Upper lobe of right lung (tissue), 1 donor: Measurements from ENCODE around the gene ADGRL3. TPM values are rescaled to one million over a fixed set of nuclear protein-coding genes. Genes with fewer than 3 reads are reported as not detected.

Source experiments
- ATAC-seq: fragments of 200-7000 bp; cut with Tn5 transposase; one replicate; pipeline ENCODE4 v1.9.1; 2020; ENCODE audit warnings: mild to moderate bottlenecking, moderate library complexity
- DNase-seq: peaks from one replicate; pipeline ENCODE4 v3.0.0-alpha.2; 2020
- H3K27ac ChIP-seq: fragments of 200-600 bp; one replicate; pipeline ENCODE4 v1.8.0; 2022
- H3K27me3 ChIP-seq: fragments of 200-600 bp; one replicate; pipeline ENCODE4 v1.8.0; 2022; ENCODE audit warnings: mild to moderate bottlenecking
- H3K36me3 ChIP-seq: fragments of 200-600 bp; one replicate; pipeline ENCODE4 v1.8.0; 2022
- H3K4me1 ChIP-seq: fragments of 200-600 bp; one replicate; pipeline ENCODE4 v1.8.0; 2022
- H3K4me3 ChIP-seq: fragments of 200-600 bp; one replicate; pipeline ENCODE4 v1.8.0; 2022; ENCODE audit warnings: mild to moderate bottlenecking
- H3K9me3 ChIP-seq: fragments of 200-600 bp; one replicate; pipeline ENCODE4 v1.8.0; 2022
- intact Hi-C: fragments of 100-400 bp; cut with DNase I; formaldehyde crosslinking; loops from one replicate; pipeline ENCODE4 v1.11.0; 2022
- total RNA-seq: library from RNA; stranded (reverse); fragmentation: NEBNext Ultra II Directional; extraction: Animal tissue kit (Norgen Biotek cat#: 25700); gene quantifications from one replicate; pipeline ENCODE4 v1.2.1, GENCODE V29; 2021
- TF ChIP-seq, protein P1 (sequence below): fragments of 200-600 bp; IDR thresholded peaks from one replicate; pipeline ENCODE4 v1.8.0; 2022; ENCODE audit warnings: antibody characterized with exemption
- donor health status: DM: no; HTN: yes; CAD: no; lungs with severe emphysema.

Gene ADGRL3
- total RNA-seq, 1 donor from 2014 or later = 4.0 TPM

DNA sequence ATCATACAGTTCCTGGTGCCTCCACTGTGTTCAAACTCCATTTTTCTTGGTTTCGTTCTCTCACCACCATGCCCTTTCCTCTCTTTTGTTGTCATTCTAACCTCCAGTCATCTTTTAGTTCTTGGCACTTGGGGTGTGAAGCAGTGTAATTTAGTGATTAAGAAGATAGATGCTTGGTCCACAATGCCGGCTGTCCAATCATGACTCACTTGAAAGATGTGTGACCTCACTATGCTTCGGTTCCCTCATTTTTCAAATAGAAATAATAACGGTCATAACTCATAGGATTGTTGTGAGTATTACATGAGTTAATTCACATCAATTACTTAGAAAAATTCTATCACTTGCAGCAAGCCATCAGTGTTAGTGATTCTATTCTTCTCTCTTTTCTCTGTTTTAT is 327.8 kb downstream of the ADGRL3 start:
- ATAC-seq = no peak
- Histone ChIP-seq H3K27me3 (no peaks in the 10 kb centered on the region), H3K36me3 (no peaks in the 10 kb centered on the region), H3K4me3 (no peak overlapping the region), H3K27ac (no peak overlapping the region), H3K9me3 (no peaks in the 10 kb centered on the region), H3K4me1 (no peaks in the 10 kb centered on the region)
- intact Hi-C loops = no loop called here
- DNase-seq = no peak
- TF ChIP-seq, protein P1, sequence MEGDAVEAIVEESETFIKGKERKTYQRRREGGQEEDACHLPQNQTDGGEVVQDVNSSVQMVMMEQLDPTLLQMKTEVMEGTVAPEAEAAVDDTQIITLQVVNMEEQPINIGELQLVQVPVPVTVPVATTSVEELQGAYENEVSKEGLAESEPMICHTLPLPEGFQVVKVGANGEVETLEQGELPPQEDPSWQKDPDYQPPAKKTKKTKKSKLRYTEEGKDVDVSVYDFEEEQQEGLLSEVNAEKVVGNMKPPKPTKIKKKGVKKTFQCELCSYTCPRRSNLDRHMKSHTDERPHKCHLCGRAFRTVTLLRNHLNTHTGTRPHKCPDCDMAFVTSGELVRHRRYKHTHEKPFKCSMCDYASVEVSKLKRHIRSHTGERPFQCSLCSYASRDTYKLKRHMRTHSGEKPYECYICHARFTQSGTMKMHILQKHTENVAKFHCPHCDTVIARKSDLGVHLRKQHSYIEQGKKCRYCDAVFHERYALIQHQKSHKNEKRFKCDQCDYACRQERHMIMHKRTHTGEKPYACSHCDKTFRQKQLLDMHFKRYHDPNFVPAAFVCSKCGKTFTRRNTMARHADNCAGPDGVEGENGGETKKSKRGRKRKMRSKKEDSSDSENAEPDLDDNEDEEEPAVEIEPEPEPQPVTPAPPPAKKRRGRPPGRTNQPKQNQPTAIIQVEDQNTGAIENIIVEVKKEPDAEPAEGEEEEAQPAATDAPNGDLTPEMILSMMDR = no peak

DNA sequence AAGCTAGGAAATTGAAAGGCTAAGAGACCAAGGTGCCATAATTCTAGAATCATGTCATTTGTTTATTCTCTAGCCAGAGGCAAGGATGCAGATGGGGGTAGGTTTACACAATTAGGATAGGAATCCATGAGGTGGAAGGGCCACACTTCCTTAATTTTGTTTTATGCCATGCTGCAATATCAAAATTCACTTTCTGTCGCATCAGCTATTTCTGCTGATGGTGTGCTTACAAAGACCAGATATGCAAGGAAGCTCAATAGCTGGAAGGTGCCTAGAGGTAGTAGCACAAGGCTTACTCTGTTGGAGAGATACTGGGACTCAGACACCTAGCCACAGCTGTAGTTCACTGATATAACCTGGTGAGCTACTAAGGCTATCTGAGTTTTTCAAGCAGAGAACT is 328.5 kb downstream of the ADGRL3 start:
- TF ChIP-seq, protein P1 = no peak
- no peak for DNase-seq
- no peaks in the 10 kb centered on the region for H3K36me3 ChIP-seq
- H3K4me3 ChIP-seq = no peak overlapping the region
- intact Hi-C loops = no loop called here
- no peaks in the 10 kb centered on the region for H3K4me1 ChIP-seq
- no peak overlapping the region for H3K27ac ChIP-seq
- no peak for ATAC-seq
- no peaks in the 10 kb centered on the region for H3K9me3 ChIP-seq
- H3K27me3 ChIP-seq = no peaks in the 10 kb centered on the region

DNA sequence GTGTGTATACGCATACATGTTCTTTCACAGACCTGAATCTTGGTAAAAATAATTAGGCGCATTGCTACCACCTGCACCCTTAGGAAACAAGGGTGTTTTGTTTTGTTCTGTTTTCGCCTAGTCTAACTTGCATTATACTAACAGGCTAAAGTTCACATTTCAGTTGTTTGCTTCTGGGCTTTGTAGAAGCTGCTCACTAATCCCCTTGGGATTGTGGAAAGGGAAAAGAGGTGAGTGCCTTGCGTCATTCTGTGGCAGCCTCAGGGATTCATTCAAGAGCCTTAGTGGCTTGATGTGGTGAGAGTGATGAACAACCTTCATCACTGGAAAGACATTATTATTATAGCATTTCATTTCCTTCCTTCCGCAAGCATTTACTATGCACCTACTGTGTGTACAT is 331.1 kb downstream of the ADGRL3 start:
- ATAC-seq (no peak), DNase-seq (no peak)
- intact Hi-C loops = no loop called here
- H3K4me3 ChIP-seq = no peak overlapping the region
- no peaks in the 10 kb centered on the region for H3K9me3 ChIP-seq
- H3K36me3 ChIP-seq = no peaks in the 10 kb centered on the region
- no peaks in the 10 kb centered on the region for H3K4me1 ChIP-seq
- no peak overlapping the region for H3K27ac ChIP-seq
- H3K27me3 ChIP-seq = no peaks in the 10 kb centered on the region
- TF ChIP-seq, protein P1 = no peak

DNA sequence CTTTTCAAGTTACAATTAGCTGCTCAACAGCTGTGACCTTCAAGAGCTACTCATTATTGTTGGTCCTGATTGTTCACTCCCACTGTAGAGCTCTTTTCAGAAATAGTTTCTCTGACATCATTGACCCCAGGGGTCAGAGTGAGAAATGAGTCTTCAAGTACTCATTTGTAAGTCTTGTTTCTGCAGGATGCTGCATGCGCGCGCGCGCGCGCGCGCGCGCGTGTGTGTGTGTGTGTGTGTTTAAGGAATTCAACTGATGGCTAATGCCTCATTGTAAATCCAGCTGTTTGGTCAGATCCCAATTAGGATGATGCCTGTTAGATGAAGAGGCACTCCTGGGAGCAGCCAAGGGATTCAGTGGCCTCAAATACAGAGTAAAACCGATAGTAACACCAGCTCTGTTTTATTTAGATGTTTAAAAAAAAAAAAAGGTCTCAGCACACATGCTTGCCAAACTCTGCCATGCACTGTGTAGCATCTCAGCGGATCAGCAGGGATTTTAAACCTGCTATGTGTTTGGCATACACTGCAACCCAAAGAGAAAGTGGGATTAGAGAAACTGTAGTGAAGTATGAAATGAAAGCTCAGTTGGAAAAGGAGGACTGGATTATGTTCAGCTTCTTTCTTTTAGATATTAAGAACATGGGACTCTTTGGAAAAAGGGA is 332.3 kb downstream of the ADGRL3 start:
- DNase-seq (no peak), ATAC-seq (no peak)
- TF ChIP-seq, protein P1 = no peak
- Histone ChIP-seq H3K4me3 (no peak overlapping the region), H3K27me3 (no peaks in the 10 kb centered on the region), H3K27ac (no peak overlapping the region), H3K4me1 (no peaks in the 10 kb centered on the region), H3K36me3 (no peaks in the 10 kb centered on the region), H3K9me3 (no peaks in the 10 kb centered on the region)
- intact Hi-C loops = no loop called here

DNA sequence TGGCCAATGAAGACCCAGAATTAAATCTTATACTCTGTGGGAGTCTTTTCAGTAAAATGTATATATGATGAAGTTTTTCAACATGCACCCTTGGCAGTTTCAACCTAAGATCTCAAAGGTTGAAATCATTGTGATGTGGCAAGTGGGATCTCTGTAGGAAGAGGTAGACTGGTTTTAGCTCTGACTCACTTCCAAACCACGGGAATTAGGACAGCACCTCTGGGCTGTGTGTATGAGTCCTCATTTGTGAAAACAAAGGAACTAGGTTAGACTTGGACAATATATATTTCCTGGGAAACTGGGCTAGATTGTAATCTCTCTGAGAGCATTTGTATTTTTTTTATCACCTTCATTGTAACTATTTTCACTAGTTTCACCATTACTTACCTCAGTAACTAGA is 333.0 kb downstream of the ADGRL3 start:
- Histone ChIP-seq H3K4me1 (no peaks in the 10 kb centered on the region), H3K36me3 (no peaks in the 10 kb centered on the region), H3K27me3 (no peaks in the 10 kb centered on the region), H3K4me3 (no peak overlapping the region), H3K27ac (no peak overlapping the region), H3K9me3 (no peaks in the 10 kb centered on the region)
- intact Hi-C loops = no loop called here
- TF ChIP-seq, protein P1 = no peak
- no peak for ATAC-seq
- DNase-seq = no peak

DNA sequence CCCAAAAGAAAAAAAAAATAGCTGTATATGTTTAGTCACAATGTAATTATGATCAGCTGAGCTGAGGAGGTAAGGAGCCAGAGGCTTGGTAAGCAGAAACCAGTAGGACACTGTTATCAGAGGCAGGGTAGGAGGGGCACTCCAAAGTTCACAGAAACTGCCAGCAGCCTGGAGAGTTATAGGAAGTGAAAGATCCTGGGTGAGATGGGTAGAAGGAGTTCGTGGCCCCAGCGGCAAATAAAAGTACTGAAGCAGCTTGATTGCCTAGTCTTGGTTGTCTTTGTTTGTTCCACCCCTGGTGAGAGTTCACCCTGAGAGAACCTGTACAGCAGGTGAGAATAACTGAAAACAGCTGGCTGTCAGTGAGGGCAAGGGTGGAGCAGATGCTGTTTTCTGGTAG is 340.8 kb downstream of the ADGRL3 start:
- no peak for ATAC-seq
- intact Hi-C loops = no loop called here

More for the DNA sequence above, 340.8 kb downstream of the ADGRL3 start:
- no peaks in the 10 kb centered on the region for H3K36me3 ChIP-seq
- H3K9me3 ChIP-seq = no peaks in the 10 kb centered on the region
- DNase-seq = no peak
- H3K27me3 ChIP-seq = no peaks in the 10 kb centered on the region
- H3K4me3 ChIP-seq = no peak overlapping the region
- TF ChIP-seq, protein P1 = no peak
- H3K4me1 ChIP-seq = no peaks in the 10 kb centered on the region
- no peak overlapping the region for H3K27ac ChIP-seq
